HL-60 (cell line): ENCODE measurements around the gene UNCX.

Experiments
- DNase-seq, 2 experiments: peaks; one replicate each; pipeline ENCODE4 v3.0.0-alpha.2; 2010 to 2020; ENCODE audit warnings: low read depth in 1 of 2, low spot score in 1 of 2
- H3K27ac ChIP-seq: fragments of 250-450 bp; sonication (Bioruptor Pico); replicated peaks from 2 replicates; pipeline ENCODE4 v1.5.1; 2020; ENCODE audit warnings: mild to moderate bottlenecking, moderate library complexity
- H3K27me3 ChIP-seq: fragments of 250-450 bp; sonication (Bioruptor Pico); 2 replicates; pipeline ENCODE4 v1.5.1; 2021; ENCODE audit warnings: mild to moderate bottlenecking, moderate library complexity; ENCODE audit not compliant: insufficient read depth, poor library complexity, severe bottlenecking
- H3K4me3 ChIP-seq: replicated peaks from 2 replicates; pipeline ENCODE4 v1.5.1; 2011; ENCODE audit warnings: mild to moderate bottlenecking, control low read depth, low read length; ENCODE audit not compliant: insufficient read depth
- GABPA ChIP-seq: IDR thresholded peaks from 2 replicates; pipeline ENCODE4 v1.6.1; 2012; ENCODE audit warnings: low read depth
- POLR2AphosphoS5 ChIP-seq: IDR thresholded peaks from 2 replicates; pipeline ENCODE4 v1.6.1; 2012; ENCODE audit warnings: low read depth
- SPI1 ChIP-seq: IDR thresholded peaks from 2 replicates; pipeline ENCODE4 v1.6.1; 2012; ENCODE audit warnings: low read depth, mild to moderate bottlenecking, borderline replicate concordance
- TF ChIP-seq, protein P1 (sequence below): IDR thresholded peaks from 2 replicates; pipeline ENCODE4 v1.6.1; 2012; ENCODE audit warnings: low read depth; ENCODE audit not compliant: insufficient replicate concordance
- TF ChIP-seq, protein P2 (sequence below): IDR thresholded peaks from one replicate; pipeline ENCODE4 v1.5.1; 2011; ENCODE audit warnings: low read length, control low read depth, inconsistent platforms; ENCODE audit not compliant: insufficient read depth

The UNCX gene

DNA sequence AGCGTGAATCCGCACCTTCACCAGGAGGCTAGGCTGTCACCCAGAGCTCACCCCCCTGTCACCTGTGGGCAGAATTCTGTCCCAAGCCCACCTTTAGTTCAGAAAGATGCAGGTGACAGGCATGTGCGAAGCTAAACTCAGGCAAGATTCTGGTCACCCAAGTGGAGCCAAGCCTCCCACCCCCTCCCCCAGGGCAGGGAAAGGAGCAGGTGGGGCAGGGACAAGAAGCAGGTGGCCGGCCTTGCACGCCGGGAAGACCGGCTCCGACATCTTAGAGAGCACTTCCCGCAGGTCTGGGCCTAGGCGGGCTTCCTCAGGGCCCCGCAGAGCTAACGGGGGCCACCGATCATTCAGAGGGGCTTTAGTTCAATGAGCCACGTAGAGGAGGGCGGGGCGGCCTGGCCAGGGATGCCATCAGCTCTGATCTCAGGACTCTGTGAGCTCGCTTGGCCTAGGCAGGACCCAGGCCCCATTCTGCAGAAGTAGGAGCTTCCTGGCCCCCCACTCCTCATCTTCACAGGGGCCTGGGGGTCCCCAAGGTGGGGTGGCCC, 19.9 kb downstream of the UNCX start:
- H3K4me3 ChIP-seq = no peak overlapping the region
- no peak overlapping the region for H3K27ac ChIP-seq
- H3K27me3 ChIP-seq = peaks cover 65% of the 10 kb centered on the region
- DNase-seq = no peak
- TF ChIP-seq GABPA = no peak
- TF ChIP-seq, protein P1, sequence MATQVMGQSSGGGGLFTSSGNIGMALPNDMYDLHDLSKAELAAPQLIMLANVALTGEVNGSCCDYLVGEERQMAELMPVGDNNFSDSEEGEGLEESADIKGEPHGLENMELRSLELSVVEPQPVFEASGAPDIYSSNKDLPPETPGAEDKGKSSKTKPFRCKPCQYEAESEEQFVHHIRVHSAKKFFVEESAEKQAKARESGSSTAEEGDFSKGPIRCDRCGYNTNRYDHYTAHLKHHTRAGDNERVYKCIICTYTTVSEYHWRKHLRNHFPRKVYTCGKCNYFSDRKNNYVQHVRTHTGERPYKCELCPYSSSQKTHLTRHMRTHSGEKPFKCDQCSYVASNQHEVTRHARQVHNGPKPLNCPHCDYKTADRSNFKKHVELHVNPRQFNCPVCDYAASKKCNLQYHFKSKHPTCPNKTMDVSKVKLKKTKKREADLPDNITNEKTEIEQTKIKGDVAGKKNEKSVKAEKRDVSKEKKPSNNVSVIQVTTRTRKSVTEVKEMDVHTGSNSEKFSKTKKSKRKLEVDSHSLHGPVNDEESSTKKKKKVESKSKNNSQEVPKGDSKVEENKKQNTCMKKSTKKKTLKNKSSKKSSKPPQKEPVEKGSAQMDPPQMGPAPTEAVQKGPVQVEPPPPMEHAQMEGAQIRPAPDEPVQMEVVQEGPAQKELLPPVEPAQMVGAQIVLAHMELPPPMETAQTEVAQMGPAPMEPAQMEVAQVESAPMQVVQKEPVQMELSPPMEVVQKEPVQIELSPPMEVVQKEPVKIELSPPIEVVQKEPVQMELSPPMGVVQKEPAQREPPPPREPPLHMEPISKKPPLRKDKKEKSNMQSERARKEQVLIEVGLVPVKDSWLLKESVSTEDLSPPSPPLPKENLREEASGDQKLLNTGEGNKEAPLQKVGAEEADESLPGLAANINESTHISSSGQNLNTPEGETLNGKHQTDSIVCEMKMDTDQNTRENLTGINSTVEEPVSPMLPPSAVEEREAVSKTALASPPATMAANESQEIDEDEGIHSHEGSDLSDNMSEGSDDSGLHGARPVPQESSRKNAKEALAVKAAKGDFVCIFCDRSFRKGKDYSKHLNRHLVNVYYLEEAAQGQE = no peak
- TF ChIP-seq SPI1 = no peak
- TF ChIP-seq POLR2AphosphoS5 = no peak
- TF ChIP-seq, protein P2, sequence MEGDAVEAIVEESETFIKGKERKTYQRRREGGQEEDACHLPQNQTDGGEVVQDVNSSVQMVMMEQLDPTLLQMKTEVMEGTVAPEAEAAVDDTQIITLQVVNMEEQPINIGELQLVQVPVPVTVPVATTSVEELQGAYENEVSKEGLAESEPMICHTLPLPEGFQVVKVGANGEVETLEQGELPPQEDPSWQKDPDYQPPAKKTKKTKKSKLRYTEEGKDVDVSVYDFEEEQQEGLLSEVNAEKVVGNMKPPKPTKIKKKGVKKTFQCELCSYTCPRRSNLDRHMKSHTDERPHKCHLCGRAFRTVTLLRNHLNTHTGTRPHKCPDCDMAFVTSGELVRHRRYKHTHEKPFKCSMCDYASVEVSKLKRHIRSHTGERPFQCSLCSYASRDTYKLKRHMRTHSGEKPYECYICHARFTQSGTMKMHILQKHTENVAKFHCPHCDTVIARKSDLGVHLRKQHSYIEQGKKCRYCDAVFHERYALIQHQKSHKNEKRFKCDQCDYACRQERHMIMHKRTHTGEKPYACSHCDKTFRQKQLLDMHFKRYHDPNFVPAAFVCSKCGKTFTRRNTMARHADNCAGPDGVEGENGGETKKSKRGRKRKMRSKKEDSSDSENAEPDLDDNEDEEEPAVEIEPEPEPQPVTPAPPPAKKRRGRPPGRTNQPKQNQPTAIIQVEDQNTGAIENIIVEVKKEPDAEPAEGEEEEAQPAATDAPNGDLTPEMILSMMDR = no peak

DNA sequence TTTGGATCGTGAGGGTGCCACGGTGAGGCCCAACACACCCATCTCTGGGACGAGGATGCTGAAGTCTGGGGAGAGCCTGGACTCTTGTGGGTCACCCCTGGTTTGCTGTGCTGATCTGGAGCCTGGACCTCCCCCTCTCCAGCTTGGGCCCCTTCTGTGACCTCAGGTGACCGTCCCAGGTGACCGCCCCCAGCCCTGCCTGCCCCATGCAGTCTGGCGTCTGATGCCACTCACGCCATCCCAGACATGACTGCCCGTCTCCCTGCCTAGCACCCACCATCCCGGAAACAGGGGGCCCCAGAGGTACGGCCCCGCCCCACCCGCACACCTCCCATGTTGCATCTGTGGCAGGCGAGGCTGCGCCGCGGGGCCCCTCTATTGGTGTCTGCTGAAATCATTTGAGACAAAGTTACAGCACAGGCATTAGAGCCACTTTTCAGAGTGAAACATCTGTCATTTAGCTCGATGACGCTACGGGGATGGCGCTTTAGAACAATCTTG, 21.1 kb downstream of the UNCX start:
- no peak overlapping the region for H3K4me3 ChIP-seq
- DNase-seq = no peak
- TF ChIP-seq, protein P2 = no peak
- no peak for TF ChIP-seq SPI1
- no peak for TF ChIP-seq POLR2AphosphoS5
- TF ChIP-seq, protein P1 = no peak
- no peak for TF ChIP-seq GABPA
- peaks cover 55% of the 10 kb centered on the region for H3K27me3 ChIP-seq
- no peak overlapping the region for H3K27ac ChIP-seq

DNA sequence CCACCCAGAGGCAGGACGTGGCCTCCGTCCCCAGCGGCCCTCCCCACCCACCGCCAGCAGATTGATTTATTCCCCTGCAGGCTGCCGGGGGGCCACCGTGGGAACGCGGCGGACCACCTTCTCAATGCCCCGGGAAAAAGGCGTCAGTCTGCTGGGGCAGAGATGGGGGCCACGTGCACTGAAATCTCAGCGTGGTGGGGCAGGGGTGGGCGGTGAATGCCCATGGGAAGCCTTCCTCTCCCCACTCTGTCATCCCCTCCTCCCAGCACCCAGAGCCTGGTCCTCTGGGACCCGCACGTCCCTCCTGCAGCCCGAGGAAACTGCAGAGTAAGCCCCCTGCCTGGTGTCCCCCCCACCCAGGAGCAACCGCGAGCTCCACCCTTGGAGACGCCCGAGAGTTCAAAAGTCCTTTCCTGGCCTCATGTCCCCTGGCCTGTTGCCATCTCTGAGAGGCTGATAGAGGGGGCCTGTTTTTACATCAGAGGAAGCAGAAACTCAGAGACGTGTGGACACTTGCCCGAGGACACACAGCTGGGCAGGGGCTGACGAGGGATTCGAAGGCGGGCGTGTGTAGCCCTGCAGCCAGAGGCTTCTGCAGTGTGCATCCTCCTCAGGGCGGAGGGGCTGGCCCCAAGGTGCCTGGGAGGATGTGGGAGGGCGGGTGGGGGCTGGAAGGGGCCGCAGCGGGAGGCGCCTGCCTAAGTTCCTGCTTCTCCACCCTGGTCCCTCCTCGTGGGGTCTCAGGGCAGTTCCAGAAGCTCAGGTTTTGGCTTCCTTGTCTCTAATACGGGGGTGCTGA, 21.8 kb downstream of the UNCX start:
- no peak for DNase-seq
- H3K27me3 ChIP-seq = peaks cover 53% of the 10 kb centered on the region
- H3K27ac ChIP-seq = no peak overlapping the region
- TF ChIP-seq, protein P2 = no peak
- TF ChIP-seq POLR2AphosphoS5 (no peak), SPI1 (no peak), GABPA (no peak)
- TF ChIP-seq, protein P1 = no peak
- H3K4me3 ChIP-seq = no peak overlapping the region
